MM.1S (cell line): ENCODE results near the gene JAG2.

Experiments used
- DNase-seq: peaks from one replicate; pipeline ENCODE4 v3.0.0-alpha.2; 2015
- H2AFZ ChIP-seq: fragments of 300-600 bp; sonication (generic); 2 replicates; pipeline ENCODE4 v1.6.0; 2016; ENCODE audit warnings: antibody characterized with exemption, low read length
- H3F3A ChIP-seq: fragments of 300-600 bp; sonication (generic); 2 replicates; pipeline ENCODE4 v1.6.1; 2016; ENCODE audit warnings: mild to moderate bottlenecking, antibody characterized with exemption, low read length, moderate library complexity, mixed read lengths; ENCODE audit not compliant: insufficient read depth
- H3K27ac ChIP-seq: fragments of 300-600 bp; sonication (generic); 2 replicates; pipeline ENCODE4 v1.5.1; 2016; ENCODE audit warnings: mild to moderate bottlenecking, low read length
- H3K27me3 ChIP-seq: fragments of 300-600 bp; sonication (generic); replicated peaks from 2 replicates; pipeline ENCODE4 v1.6.0; 2016; ENCODE audit warnings: low read length; ENCODE audit not compliant: insufficient read depth
- H3K36me3 ChIP-seq: fragments of 300-600 bp; sonication (generic); replicated peaks from 2 replicates; pipeline ENCODE4 v1.6.1; 2016; ENCODE audit warnings: mild to moderate bottlenecking, low read length, mixed read lengths; ENCODE audit not compliant: insufficient read depth
- H3K4me1 ChIP-seq: fragments of 300-600 bp; sonication (generic); 2 replicates; pipeline ENCODE4 v1.6.1; 2016; ENCODE audit warnings: low read length, mixed read lengths
- H3K4me2 ChIP-seq: fragments of 300-600 bp; sonication (generic); 2 replicates; pipeline ENCODE4 v1.6.0; 2016; ENCODE audit warnings: low read depth, low read length
- H3K4me3 ChIP-seq: fragments of 300-600 bp; sonication (generic); 2 replicates; pipeline ENCODE4 v1.5.1; 2016; ENCODE audit warnings: low read length, mixed read lengths
- H3K79me2 ChIP-seq: fragments of 300-600 bp; sonication (generic); 2 replicates; pipeline ENCODE4 v1.6.1; 2016; ENCODE audit warnings: mixed run types, low read length, mixed read lengths
- H3K9ac ChIP-seq: fragments of 300-600 bp; sonication (generic); 2 replicates; pipeline ENCODE4 v1.6.1; 2016; ENCODE audit warnings: low read length, mixed read lengths
- H3K9me2 ChIP-seq: fragments of 300-600 bp; sonication (generic); replicated peaks from 2 replicates; pipeline ENCODE4 v1.6.1; 2016; ENCODE audit warnings: mild to moderate bottlenecking, low read length, mixed read lengths; ENCODE audit not compliant: insufficient read depth
- H3K9me3 ChIP-seq: fragments of 300-600 bp; sonication (generic); replicated peaks from 2 replicates; pipeline ENCODE4 v1.6.1; 2016; ENCODE audit warnings: mild to moderate bottlenecking, low read length, mixed read lengths; ENCODE audit not compliant: insufficient read depth
- H4K20me1 ChIP-seq: fragments of 300-600 bp; sonication (generic); 2 replicates; pipeline ENCODE4 v1.6.1; 2016; ENCODE audit warnings: mild to moderate bottlenecking, low read length, moderate library complexity, mixed read lengths; ENCODE audit not compliant: insufficient read depth
- EZH2 ChIP-seq: fragments of 300-600 bp; sonication (generic); optimal IDR thresholded peaks from 2 replicates; pipeline ENCODE3; 2017; ENCODE audit warnings: low read depth, mild to moderate bottlenecking, antibody characterized with exemption, low read length, mixed read lengths
- EZH2phosphoT487 ChIP-seq: fragments of 300-600 bp; sonication (generic); IDR thresholded peaks from 2 replicates; pipeline ENCODE4 v1.6.1; 2018; ENCODE audit warnings: antibody characterized with exemption, low read length
- TF ChIP-seq, protein P1 (sequence below): fragments of 300-600 bp; sonication (generic); IDR thresholded peaks from 2 replicates; pipeline ENCODE4 v1.5.1; 2016; ENCODE audit warnings: antibody characterized with exemption, low read length, mixed read lengths

Gene JAG2

DNA sequence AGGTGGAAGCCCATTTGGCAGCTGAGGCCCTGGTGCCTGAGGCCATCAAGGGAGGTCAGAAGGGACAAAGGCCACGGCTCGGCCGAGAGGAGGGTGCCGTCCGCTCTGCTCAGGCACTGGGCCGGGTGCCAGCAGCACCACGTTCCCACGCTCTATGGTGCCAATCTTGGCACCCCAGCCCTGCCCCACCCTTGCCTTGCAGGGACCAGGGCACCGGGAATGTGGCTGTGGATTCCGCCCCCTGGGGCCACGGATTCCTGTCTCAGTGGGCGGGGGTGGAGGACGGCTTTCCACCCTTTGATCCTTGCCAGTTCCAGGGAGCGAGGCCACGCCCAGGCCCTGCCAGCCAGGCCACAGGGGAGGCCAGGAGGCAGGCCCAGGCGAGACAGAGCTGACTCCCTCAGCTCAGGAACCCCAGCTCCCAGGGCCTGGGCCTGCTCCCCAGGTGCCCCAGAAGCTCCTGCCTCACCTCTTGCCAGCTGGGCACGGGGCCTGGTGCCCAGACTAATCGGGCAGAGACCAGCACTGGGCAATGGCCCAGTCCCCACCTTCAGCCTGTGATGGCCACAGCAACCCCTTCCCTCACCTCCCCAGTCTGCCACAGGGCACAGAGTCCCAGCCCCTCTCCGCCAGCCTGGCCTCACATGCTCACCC, 76.9 kb downstream of the JAG2 start:
- no peak overlapping the region for H3K4me2 ChIP-seq
- H3F3A ChIP-seq, result no peaks in the 10 kb centered on the region
- no peak overlapping the region for H3K27ac ChIP-seq
- H3K9ac ChIP-seq, result no peak overlapping the region
- H3K27me3 ChIP-seq, result peaks cover 37% of the 10 kb centered on the region
- no peaks in the 10 kb centered on the region for H3K36me3 ChIP-seq
- no peaks in the 10 kb centered on the region for H3K79me2 ChIP-seq
- H3K4me1 ChIP-seq, result no peaks in the 10 kb centered on the region
- no peak overlapping the region for H3K4me3 ChIP-seq
- H3K9me2 ChIP-seq, result no peaks in the 10 kb centered on the region
- no peaks in the 10 kb centered on the region for H4K20me1 ChIP-seq
- no peak for DNase-seq
- no peak for TF ChIP-seq EZH2phosphoT487
- TF ChIP-seq EZH2, result no peak
- TF ChIP-seq, protein P1, sequence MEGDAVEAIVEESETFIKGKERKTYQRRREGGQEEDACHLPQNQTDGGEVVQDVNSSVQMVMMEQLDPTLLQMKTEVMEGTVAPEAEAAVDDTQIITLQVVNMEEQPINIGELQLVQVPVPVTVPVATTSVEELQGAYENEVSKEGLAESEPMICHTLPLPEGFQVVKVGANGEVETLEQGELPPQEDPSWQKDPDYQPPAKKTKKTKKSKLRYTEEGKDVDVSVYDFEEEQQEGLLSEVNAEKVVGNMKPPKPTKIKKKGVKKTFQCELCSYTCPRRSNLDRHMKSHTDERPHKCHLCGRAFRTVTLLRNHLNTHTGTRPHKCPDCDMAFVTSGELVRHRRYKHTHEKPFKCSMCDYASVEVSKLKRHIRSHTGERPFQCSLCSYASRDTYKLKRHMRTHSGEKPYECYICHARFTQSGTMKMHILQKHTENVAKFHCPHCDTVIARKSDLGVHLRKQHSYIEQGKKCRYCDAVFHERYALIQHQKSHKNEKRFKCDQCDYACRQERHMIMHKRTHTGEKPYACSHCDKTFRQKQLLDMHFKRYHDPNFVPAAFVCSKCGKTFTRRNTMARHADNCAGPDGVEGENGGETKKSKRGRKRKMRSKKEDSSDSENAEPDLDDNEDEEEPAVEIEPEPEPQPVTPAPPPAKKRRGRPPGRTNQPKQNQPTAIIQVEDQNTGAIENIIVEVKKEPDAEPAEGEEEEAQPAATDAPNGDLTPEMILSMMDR, result no peak
- no peak overlapping the region for H2AFZ ChIP-seq
- no peaks in the 10 kb centered on the region for H3K9me3 ChIP-seq

DNA sequence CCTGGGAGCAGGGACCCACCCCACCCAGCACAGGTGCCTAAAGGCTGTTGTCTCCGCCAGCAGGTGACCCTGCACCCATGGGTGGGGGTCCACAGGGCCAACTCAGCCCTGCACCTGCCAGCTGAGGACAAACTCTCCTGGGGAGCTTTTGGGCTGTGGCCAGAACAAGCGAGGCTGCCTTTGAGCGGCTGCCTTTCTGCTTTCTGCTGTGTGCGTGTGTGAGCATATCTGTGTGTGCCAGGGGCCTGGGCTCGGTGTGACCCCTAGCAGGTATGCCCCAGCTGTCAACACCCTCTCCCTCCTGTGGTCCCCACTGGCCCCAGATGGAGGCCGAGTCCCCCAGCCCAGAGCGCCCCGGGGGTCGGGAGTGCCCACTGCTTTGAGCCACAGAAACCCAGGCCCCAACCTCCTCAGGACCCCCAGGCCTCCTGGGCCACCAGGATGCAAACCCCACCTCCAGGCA, 77.5 kb downstream of the JAG2 start:
- Histone ChIP-seq H3K4me1 (no peaks in the 10 kb centered on the region), H3K9me3 (no peaks in the 10 kb centered on the region), H4K20me1 (no peaks in the 10 kb centered on the region), H3K9ac (no peak overlapping the region), H3F3A (no peaks in the 10 kb centered on the region), H2AFZ (no peak overlapping the region), H3K4me3 (no peak overlapping the region), H3K27me3 (peaks cover 32% of the 10 kb centered on the region), H3K79me2 (no peaks in the 10 kb centered on the region), H3K9me2 (no peaks in the 10 kb centered on the region), H3K27ac (no peak overlapping the region), H3K4me2 (no peak overlapping the region), H3K36me3 (no peaks in the 10 kb centered on the region)
- TF ChIP-seq EZH2phosphoT487, result no peak
- TF ChIP-seq, protein P1, result no peak
- TF ChIP-seq EZH2, result no peak
- no peak for DNase-seq
